Measurements from ENCODE around the gene ITGA2B.
A peak's percentile ranks its signal among the peaks of the same experiment; 100 is the strongest.
"Not testable (repeated sequence)": the region's sequence is repeated elsewhere in the genome, so short reads cannot be mapped to it uniquely, and the experiment has no call there.

ITGA2B gene

GRCh38 chr17:44389281-44389680 lies at the start of gene ITGA2B:
ITGA2B (minus strand) TSS chr17:44389649; CDS start chr17:44389473, 176 bp downstream.
- no peak for DNase-seq (ENCODE audit: low read depth in 2 of 2)

GRCh38 chr17:44439168-44439567 lies 49.7 kb upstream of the ITGA2B start:
- no peak for DNase-seq (ENCODE audit: low read depth in 2 of 2)

GRCh38 chr17:44438636-44439035 lies 49.2 kb upstream of the ITGA2B start:
- DNase-seq (ENCODE audit: low read depth in 2 of 2), result peak; percentile 6 to 9

- no peak for DNase-seq (ENCODE audit: low read depth in 2 of 2)
Observed at GRCh38 chr17:44436336-44436735, 46.9 kb upstream of the ITGA2B start.

- DNase-seq (ENCODE audit: low read depth in 2 of 2), result no peak
Observed at GRCh38 chr17:44432254-44433157, 43.1 kb upstream of the ITGA2B start.

- DNase-seq (ENCODE audit: low read depth in 2 of 2), result no peak
Observed at GRCh38 chr17:44424828-44425461, 35.5 kb upstream of the ITGA2B start.

GRCh38 chr17:44417553-44417952 lies 28.1 kb upstream of the ITGA2B start:
- DNase-seq (ENCODE audit: low read depth in 2 of 2), result no peak

GRCh38 chr17:44416558-44417289 lies 27.3 kb upstream of the ITGA2B start:
- no peak for DNase-seq (ENCODE audit: low read depth in 2 of 2)

- no peak for DNase-seq (ENCODE audit: low read depth in 2 of 2)
Observed at GRCh38 chr17:44414394-44415155, 25.1 kb upstream of the ITGA2B start.

GRCh38 chr17:44409309-44410028 lies 20.0 kb upstream of the ITGA2B start:
- DNase-seq (ENCODE audit: low read depth in 2 of 2), result no peak

- DNase-seq (ENCODE audit: low read depth in 2 of 2), result no peak
Observed at GRCh38 chr17:44408786-44409185, 19.3 kb upstream of the ITGA2B start.

GRCh38 chr17:44402564-44403172 lies 13.2 kb upstream of the ITGA2B start:
- DNase-seq (ENCODE audit: low read depth in 2 of 2), result no peak

GRCh38 chr17:44400226-44400847 lies 10.9 kb upstream of the ITGA2B start:
- DNase-seq (ENCODE audit: low read depth in 2 of 2), result no peak

- no peak for DNase-seq (ENCODE audit: low read depth in 2 of 2)
Observed at GRCh38 chr17:44398692-44399691, 9.5 kb upstream of the ITGA2B start.

GRCh38 chr17:44397479-44398440 lies 8.3 kb upstream of the ITGA2B start:
- DNase-seq (ENCODE audit: low read depth in 2 of 2), result no peak

- no peak for DNase-seq (ENCODE audit: low read depth in 2 of 2)
Observed at GRCh38 chr17:44396946-44397345, 7.5 kb upstream of the ITGA2B start.

- DNase-seq (ENCODE audit: low read depth in 2 of 2), result no peak
Observed at GRCh38 chr17:44394833-44395232, 5.4 kb upstream of the ITGA2B start.

- DNase-seq (ENCODE audit: low read depth in 2 of 2), result not testable (repeated sequence)
Observed at GRCh38 chr17:44394112-44394511, 4.7 kb upstream of the ITGA2B start.
